ENCODE measurements around the gene TLR6. TPM values are rescaled to one million over a fixed set of nuclear protein-coding genes. Genes with fewer than 3 reads are reported as not detected.
A peak's percentile ranks its signal among the peaks of the same experiment; 100 is the strongest.
"Not testable (repeated sequence)": the region's sequence is repeated elsewhere in the genome, so short reads cannot be mapped to it uniquely, and the experiment has no call there.

TLR6 gene
- total RNA-seq, 1 donor from 2014 or later: 1.9 TPM

- no peak for DNase-seq
Measured at GRCh38 chr4:38785041-38785790, 71.4 kb downstream of the TLR6 start.

DNA sequence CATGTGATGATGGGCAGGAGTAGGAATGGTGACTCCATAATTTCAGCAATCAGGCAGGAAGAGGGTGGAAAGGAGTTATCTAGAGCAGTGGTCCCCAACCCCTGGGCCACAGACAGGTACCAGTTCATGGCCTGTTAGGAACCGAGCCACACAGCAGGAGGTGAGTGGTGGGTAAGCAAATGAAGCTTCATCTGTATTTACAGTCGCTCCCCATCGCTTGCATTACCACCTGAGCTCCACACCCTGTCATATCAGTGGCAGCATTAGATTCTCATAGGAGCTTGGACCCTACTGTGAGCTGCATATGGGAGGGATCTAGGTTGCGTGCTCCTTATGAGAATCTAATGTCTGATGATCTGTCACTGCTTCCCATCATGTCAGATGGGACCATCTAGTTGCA lies 72.5 kb downstream of the TLR6 start:
- no peak for DNase-seq

DNA sequence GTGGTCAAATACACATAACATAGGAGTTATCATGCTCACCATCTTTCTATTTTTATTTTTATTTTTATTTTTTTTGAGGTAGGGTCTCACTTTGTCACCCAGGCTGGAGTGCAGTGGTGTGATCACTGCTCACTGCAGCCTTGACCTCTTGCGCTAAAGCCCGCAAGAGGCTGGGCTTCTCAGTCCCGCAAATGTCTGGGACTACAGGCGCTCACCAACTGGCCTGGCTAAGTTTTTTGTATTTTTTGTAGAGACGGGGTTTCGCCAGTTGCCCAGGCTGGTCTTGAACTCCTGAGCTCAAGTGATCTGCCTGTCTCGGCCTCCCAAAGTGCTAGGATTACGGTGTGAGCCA lies 73.5 kb downstream of the TLR6 start:
- no peak for DNase-seq

DNA sequence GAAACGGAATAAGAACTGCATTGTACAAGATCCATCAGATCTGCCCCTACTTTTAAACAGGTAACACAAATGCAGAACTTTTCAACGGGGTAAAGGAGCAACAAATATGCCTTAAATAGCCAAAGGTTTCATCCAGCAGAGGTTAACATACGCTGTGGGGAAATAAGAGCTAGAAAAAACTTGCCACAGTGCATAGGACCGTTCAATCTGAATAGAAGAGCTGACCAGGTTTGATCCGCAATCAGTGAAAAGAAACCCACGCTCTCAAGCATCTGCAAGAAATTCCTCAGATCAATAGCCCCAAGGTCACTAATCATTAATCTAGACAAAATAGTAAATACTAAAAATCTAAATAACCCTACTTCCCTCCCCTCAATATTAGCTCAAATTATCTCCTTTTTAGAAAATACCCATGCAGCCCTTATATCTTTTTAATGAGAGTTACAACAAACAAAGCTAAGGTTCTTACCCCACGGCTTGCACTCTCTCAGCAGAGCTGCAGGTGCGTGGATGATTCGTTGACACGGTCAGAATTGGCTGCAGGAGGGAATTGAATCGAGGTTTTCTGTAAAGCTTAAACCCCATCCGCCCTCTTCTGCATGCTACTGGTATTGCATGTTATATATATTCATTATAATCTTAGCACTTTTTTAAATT lies 74.0 kb downstream of the TLR6 start, which contains the start of gene TLR10:
Gene TLR10 (minus strand): TSS at position 539 of the 657 bp plus-strand sequence. CDS start 7,400 bp downstream, outside the sequence.
- peak; percentile 73 for DNase-seq

GRCh38 chr4:38781854-38782261 lies 74.8 kb downstream of the TLR6 start:
- DNase-seq: no peak

GRCh38 chr4:38780833-38781484 lies 75.7 kb downstream of the TLR6 start:
- no peak for DNase-seq

GRCh38 chr4:38779790-38780189 lies 76.8 kb downstream of the TLR6 start:
- no peak for DNase-seq

DNA sequence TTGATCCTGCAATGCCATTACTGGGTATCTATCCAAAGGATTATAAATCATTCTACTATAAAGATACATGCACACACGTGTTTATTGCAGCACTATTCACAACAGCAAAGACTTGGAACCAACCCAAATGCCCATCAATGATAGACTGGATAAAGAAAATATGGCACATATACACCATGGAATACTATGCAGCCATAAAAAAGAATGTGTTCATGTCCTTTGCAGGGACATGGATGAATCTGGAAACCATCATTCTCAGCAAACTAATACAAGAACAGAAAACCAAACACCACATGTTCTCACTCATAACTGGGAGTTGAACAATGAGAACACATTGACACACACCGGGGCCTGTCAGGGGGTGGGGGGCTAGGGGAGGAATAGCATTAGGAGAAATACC lies 78.7 kb downstream of the TLR6 start:
- not testable (repeated sequence) for DNase-seq

- DNase-seq: no peak
Measured at GRCh38 chr4:38775326-38775725, 81.3 kb downstream of the TLR6 start.

GRCh38 chr4:38774181-38774955 lies 82.2 kb downstream of the TLR6 start:
- no peak for DNase-seq

Small RNAs within 50 kb of the gene (small RNA-seq; reads per million reads assigned to genes)
- 10.2 reads per million, percentile 93 among the genes with 10 or more reads in this experiment for gene MIR574 (ENCODE audit: low replicate concordance)

Other genes starting within 250 kb of the TLR6 start
- gene KLF3, start 192.6 kb downstream of the TLR6 start, total RNA-seq: 34.4 TPM
- 0.41 TPM for gene TLR10, start 73.8 kb downstream of the TLR6 start, total RNA-seq
- gene TLR1, start 52.0 kb downstream of the TLR6 start, total RNA-seq: 7.7 TPM
- 129 TPM for gene FAM114A1, start 11.0 kb upstream of the TLR6 start, total RNA-seq
- gene TMEM156, start 175.6 kb upstream of the TLR6 start, total RNA-seq: 1.6 TPM
- gene KLHL5, start 205.4 kb upstream of the TLR6 start, total RNA-seq: 29.5 TPM

All from tongue (tissue), 3 donors.